NCI-H2029 treated with DMSO at 0.1 percent for 48 hours (cell line): Measurements from ENCODE around the gene IFT81.
"Not testable (repeated sequence)": the region's sequence is repeated elsewhere in the genome, so short reads cannot be mapped to it uniquely, and the experiment has no call there.

Source experiments
- DNase-seq: peaks from one replicate; lab custom pipeline; 2025; lab: John Stamatoyannopoulos, UW

Gene IFT81

DNA sequence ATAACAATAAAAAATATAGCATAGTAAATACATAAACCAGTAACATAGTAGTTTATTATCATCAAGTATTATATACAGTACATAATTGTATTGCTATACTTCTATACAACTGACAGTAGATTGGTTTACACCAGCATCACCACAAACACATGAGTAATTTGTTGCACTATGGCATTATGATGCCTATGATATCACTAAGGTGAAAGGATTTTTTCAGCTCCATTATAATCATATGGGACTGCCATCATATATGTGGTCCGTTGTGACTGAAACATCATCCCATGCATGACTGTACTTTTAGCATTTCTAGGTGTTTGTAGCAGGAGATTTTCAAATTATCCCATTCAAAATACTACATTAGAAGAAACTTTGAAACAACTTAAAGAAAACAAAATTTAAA lies 77.8 kb downstream of the IFT81 start:
- DNase-seq = no peak

DNA sequence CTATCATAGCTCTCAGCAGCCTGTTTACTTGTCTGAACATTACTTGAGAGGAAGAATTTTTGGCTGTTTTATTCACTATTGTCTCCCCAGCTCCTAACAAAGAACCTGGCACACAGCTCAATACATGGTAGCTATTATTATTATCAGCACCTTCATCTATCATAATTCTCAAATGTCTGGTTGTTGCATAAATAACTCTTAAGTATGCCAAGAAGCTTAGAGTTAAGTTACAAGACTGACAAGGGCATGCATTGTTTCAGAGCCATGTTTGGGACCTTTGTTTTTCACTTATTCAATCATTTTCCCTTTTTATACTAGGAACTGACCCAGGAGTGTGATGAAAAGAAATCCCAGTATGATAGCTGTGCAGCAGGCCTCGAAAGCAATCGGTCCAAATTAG lies 79.4 kb downstream of the IFT81 start:
- no peak for DNase-seq

DNA sequence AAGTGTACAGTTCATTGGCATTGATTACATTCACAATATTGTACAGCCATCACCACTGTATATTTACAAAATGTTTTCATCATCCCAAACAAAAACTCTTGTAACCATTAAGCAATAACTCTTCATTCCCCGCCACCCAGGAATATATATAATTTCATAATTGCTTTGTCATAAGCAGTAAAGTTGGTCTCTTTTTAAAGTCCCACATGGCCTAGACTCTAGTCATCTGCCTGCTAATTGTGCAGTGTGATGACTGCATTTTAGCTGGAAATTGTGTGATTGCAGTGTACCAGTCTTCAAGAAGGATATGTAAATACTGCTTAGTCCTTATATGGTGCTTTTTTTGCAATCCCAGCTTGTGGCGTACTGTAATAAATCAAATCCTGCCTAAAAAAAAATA lies 81.8 kb downstream of the IFT81 start:
- DNase-seq = no peak

DNA sequence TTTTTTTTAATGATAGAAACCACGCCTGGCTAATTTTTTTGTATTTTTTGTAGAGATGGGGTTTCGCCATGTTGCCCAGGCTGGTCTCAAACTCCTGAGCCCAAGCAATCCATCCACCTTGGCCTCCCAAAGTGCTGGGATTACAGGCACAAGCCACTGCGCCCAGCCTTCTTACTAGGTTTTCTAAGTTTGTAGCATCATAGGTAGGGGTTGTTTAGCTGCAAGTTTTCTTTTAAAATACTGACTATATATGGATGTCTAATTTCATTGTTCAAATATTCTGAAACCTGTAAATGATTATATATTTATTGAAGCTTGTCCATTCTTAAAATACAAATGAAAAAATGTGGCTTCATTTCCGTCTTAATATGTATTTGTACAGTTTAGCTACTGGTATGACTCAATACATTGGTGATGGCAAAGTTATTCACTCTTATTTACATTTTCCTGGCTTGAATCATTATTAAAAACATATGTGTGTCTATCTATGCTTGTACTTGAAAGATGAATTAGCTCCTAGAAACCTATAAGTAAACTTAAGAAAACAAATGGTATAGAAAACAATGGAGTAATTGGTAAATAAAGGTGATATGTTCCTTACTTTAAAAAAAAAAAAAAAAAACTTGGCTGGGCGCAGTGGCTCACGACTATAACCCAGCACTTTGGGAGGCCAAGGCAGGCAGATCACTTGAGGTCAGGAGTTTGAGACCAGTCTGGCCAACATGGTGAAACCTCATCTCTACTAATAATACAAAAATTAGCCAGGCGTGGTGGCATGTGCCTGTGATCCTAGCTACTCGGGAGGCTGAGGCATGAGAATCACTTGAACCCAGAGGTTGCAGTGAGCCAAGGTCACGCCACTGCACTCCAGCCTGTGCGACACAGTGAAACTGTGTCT lies 87.7 kb downstream of the IFT81 start:
- not testable (repeated sequence) for DNase-seq

DNA sequence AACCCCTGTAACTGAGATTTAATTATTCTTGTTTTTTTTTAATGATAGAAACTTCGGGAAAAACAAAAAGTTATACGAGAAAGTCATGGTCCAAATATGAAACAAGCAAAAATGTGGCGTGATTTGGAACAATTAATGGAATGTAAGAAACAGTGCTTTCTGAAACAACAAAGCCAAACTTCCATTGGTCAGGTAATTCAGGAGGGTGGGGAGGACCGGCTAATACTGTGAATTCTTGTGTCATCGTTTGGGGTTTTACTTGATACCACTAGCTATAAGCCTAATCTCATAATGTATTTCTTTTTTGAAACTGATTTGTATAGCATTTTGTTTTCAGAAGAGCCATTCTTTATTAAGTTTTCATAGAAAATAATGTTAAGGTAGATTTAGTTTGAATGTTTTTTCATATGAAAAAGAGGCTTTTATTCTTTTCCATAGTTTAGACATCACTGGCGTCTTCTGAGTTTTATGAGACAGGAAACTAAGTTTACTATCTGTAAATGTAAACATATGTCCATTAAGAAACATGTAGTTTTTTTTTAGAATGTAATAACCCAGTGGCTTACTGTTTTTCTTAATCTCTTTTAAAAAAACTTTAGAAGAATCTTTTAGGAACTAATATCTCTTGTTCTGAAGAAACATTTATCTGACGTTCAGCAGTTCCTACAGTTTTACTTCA lies 94.0 kb downstream of the IFT81 start:
- DNase-seq = no peak

DNA sequence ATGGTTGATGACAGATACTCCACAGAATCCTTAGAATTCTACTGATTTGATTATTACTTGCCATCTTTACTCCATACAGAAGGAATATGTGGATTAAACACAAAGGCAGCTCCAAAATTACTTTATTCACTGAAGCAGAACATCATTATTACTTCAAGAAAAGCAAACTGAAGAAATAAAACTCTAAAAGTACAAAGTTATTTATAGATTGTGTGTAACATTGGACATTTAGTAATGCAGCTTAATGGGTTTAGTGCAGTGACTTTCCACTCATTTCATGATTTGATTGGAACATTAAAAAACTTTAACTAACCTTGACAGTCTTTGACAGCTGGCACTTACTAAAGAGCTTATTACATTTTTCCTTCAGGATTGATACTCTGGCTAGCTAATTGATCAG lies 97.9 kb downstream of the IFT81 start:
- no peak for DNase-seq

DNA sequence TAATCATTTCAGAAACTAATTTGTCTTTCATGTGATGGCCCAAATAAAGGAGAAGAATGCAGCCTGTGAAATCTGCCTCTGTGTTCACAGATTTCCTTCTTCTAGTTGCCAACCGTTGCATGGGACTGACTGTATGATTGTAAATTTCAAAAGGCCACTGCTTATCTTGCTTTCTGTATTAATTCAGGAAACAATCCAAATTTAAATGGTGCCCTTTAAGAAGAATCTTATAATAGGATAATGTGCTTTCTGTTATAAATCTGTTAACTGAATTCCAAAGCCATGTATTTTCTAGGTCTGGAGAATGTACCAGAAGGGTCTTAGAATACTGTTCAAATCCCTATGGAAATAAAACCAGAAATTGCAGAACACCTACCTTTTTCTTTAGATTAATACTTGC lies 98.3 kb downstream of the IFT81 start:
- no peak for DNase-seq

DNA sequence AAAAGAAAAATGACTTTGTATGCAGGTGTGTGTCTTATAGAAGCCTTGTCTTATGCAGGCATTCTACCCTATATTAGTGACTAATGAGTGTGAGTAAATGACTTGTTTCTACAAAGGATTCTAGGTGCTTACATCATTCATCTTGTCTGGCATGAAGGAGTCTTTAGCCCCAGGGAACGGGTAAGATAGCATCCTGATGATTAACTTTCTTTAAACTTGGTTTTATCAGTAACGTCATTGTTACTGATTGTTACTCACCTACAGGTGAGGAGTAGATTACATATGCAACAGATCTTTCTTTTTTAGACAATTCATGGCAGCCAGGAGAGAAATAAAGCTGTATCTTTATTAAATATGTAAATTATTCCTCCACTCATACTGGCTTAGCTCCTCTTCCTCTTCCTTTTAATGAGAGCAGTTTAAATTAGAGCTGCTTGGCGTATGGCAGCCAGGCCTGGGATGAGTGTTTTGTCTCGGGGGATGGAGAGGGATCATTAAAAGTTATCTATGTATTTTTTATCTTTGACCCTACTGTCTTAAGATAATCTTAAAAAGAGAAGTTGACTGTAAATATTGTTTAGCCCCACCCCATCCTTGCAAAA lies 99.7 kb downstream of the IFT81 start:
- DNase-seq = no peak

DNA sequence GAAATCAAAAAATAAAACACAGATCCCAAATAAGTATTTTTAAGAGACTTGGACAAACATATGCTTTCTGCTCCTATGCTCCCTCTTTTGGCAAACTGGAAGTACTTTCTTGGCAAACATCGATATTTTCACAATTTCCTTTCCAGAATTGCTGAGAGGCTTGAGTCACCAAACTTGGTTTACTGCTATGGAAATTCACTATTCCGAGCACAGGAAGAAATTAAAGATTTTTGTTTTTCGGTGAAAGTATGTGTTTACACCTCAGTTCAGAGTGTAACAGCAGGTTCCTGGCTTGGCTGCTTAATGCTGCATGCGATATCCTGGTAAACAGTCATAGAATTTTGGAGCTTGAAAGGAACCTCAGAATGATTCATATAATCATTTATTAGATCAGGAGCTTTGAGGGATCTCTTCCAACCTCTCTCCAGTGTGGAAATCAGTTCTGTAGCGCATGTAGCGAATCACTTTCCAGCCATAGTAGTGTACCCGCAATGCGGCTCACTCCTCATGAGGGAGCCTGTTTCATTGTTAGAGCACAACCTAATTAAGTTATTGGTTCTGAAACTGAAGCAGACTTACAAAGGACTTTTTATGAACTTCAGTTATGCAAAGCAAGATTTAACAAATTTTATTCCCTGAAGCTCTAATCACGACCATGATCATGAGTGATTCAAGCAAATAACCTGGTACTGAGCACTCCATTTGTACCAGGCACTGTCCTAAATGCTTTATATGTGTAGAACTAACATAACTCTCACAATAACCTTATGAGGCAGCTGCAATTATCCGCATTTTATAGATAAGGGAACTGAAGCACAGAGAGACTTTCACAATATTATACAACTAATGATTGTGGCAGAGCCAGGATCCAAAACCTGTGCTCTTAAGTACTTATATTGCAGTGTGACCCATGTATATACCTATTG lies 100.5 kb downstream of the IFT81 start:
- DNase-seq = no peak

DNA sequence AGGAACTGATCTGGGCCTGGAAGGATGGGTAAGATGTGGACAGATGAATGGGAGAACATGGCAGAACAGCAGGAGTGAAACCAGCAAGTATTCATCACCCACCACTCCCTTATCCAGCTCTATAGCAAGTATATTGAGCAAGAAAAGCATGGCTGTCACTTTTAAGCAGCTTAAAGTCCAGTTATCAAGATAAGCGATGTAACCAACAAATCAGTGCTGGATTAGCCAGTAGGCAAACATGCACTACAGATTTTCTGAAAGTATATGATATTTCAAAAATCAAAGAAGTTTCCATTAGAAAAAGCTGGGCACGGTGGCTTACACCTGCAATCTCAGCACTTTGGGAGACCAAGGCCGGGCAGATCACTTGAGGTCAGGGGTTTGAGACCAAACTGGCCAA lies 103.0 kb downstream of the IFT81 start:
- no peak for DNase-seq

DNA sequence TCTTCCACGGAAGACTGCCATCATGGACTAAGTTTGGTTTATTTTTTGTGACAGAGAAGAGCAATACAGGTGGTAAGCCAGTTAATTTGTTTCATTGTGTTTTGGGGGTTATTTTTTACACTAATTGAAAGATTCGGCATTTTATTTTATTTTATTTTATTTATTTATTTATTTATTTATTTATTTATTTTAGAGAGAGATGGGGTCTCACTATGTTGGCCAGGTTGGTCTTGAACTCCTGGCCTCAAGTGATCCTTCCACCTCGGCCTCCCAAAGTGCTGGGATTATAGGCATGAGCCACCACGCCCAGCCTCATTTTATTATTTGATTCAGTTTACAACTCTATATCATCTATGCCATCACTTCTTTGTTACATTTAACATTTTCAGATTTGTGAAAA lies 104.2 kb downstream of the IFT81 start:
- not testable (repeated sequence) for DNase-seq

DNA sequence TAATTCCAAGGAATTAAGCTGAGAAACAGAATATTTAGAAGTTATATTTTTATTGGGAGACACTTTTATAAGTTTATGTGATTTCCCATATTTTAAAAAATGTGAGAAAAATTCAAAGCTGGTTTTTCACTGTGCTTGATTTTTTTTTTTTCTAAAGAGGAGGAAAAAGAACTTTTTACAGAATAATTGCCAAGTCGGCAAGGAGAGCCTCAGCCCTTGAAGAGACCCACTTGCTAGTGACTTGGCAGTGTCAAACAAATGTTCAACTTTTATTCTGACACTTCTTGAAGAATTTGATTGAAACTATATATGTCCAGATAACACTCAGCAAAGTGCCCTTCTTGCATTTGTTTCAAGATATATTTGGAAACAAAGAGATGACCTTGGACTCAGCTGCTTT lies 104.6 kb downstream of the IFT81 start:
- DNase-seq = no peak

DNA sequence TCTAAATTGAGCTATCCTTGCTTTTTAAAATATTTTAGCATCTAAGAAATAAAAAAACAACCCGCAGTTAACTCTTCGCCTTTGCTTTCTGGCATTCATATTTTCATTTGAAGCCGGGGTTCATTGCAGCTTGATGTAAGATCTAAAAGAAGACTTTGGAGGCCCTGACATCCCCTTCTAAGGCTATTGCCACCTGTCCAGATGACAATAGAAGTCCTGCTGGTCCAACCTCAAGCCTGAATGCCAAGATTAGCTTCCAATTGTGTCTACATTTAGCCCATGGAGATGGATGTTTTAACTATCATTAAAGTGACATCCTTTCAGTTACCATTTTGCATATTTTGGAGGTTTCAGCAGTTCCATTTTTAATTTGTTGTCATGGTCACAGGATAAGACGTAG lies 105.3 kb downstream of the IFT81 start:
- DNase-seq = no peak

DNA sequence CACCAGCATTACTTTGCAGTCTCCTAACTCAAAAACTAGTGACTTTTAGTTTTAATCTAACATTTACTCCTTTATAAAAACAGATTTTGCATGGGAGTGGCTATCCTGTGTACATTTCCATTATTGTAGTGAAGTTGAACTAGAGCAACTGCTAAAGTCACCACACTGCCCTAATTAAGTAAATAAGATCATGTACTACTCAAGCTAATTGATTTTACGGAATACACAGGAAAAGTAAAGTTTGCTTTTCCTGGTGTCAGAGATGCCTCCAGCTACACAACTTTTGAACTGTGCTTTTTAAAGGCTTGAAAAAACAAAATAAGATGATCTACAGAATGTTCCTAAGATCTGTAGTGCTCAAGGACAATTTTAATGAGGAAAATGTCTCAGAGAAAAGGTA lies 106.5 kb downstream of the IFT81 start:
- no peak for DNase-seq

DNA sequence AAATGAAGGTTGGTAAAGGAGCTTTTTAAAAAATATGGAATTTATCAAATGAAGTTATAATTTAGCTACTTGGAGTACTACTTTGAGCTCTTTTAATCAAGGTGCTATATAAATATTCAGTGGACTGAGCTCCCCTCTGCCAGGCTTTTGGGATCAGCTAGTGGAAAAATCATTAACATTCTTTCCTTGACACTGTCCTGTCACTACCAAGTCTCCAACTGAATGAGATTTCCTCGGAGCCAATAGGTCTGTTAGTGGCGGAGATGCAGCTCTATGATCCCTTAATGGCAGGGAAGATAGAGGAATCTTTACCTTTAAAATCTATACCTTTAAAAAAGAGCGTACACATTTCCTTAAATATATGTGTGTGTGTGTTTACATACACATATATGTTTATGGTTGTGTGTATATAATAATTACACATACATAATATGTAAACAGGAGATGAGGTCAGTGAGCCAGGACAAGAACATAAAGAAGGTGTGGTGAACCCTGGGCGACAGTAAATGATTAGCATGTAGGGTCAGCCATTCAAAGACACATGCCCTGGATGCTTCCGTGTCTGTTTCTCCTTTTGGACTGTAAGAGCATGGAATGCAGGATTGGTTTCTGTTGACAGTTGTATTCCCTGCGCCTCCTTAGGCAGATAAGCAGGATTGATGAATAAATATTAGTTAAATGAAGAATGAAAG lies 109.2 kb downstream of the IFT81 start:
- DNase-seq = no peak

DNA sequence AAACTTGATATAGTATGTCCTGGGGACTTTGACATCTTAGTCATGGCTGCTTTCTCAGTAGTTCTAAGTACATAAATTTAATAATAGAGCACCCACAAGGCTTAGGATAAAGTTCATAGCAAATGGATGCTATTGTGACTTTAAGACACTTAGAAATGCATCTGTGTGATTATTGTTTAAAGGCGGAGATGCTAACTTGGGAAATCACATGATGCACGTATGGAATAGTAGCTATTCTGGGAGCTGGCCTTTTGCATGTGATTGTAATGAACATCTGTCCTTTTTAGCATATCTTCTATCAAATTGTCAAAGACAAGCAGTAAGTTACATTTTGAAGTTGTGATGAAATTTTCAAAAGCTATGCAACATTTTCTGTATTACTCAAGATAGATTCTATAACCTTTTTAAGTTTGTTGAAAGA lies 110.2 kb downstream of the IFT81 start:
- no peak for DNase-seq

DNA sequence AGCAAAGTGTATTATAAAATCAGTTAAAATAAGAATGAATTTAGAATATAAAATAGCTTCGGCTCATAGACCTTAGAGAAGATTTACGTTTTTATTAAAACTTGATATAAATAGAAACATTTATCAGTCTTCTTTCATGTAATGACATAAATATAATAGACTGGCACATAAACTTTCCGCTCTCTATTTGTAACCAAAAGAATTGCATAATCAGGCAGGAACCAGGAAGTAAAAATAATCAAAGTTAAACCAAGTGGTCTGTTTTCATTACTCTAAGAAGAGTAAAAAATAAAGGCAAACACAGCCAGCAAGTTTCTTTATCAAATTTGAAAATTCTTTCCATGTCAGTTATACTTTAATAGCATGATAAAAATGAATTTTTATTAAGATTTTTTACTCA lies 110.6 kb downstream of the IFT81 start:
- no peak for DNase-seq

DNA sequence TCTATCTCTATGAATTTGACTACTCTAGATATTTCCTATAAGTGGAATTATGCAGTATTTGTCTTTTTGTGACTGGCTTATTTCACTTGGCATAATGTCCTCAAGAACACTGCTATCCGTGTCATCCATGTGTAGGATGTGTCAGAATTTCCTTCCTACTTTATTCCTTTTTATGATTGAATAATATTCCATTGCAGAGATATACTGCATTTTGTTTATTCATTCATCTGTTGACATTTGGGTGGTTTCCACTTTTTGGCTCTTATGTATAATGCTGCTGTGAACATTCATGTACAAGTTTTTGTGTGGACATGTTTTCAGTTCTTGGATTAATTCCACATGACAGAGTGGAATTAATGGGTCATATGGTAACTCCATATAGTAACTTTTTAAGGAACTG lies 111.2 kb downstream of the IFT81 start:
- DNase-seq = no peak

DNA sequence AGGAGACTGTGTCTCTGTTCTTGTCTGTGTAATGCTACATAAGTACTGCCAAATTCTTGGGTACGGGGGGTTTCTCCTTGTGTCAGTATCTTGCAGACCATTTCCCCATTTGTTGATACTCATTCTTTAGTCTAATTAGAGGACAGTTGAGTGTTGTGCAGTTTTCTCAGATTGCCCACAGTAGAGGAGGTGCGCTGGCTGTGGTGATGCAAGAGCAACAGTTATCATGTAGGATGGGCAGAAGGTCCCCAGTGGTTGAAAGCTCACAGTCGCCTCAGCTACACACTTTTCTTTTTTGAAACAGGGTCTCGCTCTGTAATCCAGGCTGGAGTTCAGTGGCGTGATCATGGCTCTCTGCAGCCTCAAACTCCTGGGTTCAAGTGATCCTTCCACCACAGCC lies 119.1 kb downstream of the IFT81 start:
- DNase-seq = no peak

DNA sequence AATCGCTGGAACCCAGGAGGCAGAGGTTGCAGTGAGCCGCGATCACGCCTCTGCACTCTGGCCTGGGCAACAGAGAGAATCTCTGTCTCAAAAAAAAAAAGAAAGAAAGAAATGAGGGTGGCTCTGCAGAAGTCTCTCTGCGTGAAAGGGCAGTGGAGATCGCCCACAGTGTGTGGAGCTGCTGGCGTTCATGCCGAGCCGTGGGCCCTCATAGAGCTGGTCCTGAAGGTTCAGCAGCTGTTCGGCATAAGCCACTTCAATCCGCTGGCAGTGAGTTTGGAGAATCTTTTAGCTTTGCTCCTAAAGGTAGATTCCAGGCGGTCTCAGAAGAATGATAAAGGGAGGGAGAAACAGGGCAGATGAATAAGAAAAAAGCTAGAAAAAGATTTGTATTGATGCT lies 120.2 kb downstream of the IFT81 start:
- no peak for DNase-seq

DNA sequence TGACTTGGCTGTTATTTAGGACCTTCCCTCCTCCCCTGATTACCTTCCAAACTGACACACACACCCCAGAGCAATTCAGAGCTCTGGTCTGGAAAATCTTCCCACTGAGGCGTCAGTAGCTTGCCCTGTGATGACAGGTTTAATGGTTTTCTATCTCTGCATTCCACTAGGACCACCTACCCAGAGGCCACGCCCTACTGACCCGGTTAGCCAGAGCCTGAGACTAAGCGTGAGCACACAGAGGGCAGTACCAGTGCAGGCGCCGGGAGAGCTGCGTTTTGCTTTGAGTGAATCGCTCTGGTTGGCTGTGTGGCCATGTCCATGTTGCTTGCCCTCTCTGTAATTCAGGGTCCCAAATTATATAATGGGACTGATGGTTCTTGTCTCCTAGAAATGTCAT lies 120.7 kb downstream of the IFT81 start:
- no peak for DNase-seq

DNA sequence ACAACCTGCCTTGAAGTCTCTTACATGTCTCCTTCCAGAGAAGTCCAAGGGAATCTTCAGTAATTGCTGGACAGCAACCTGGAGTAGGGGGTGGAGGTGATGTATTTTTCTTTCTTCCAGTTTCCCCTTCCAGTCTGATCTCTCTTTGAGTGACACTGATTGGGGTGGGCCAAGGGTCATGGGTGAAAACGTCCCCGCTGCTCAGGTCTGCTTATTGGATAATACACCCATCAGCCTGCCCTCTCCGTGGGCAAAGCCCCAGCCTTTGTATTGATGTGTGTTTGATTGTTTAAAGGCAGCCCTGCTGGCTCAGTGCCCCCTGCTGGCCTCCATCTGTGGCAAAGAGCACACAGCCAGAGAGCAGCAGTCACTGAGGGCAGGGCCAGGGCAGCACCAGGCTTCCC lies 121.2 kb downstream of the IFT81 start:
- no peak for DNase-seq
